GM18867 (cell line): ENCODE data around the gene SLC8A1.

Source experiments
- ATAC-seq: cut with Tn5 transposase; IDR thresholded peaks from one replicate; pipeline ENCODE4 v1.9.1; 2021; ENCODE audit warnings: mild to moderate bottlenecking, moderate library complexity; ENCODE audit not compliant: unreplicated experiment

SLC8A1 gene

GRCh38 chr2:40208463-40208862 is 243.4 kb downstream of the SLC8A1 start:
- ATAC-seq = no peak

- ATAC-seq = no peak
Observed at GRCh38 chr2:40204268-40204667, 247.6 kb downstream of the SLC8A1 start.

DNA sequence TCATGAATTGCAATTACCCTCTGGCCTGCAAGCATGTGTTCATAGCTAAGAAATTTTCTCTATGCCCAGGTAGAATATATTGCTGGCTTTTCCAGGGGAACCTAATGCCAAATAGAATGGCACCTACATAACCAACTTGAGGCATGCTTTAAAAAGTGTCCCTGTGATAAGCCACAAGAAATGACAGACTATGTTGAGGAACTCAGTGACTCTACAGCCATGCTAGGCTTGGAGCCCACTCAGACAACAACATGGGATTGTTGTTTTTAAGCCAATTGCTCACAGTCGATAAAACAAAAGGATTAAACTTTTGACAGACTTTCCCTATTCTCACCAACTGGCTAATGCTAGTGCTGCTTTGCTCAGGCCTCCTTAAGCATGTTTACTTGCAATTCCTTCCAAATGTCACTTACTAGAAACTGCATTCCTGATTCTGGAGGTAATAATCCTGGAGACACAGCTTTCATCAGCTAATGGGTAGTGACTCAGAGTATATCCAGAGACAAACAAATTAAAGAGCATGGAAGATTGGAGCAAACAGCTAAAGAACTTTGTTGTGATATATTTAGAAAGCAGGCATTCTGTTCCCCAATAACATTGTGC is 249.0 kb downstream of the SLC8A1 start:
- ATAC-seq = no peak

- no peak for ATAC-seq
Observed at GRCh38 chr2:40201425-40201824, 250.5 kb downstream of the SLC8A1 start.

- ATAC-seq = no peak
Observed at GRCh38 chr2:40200366-40200915, 251.4 kb downstream of the SLC8A1 start.

GRCh38 chr2:40199771-40200170 is 252.1 kb downstream of the SLC8A1 start:
- no peak for ATAC-seq

DNA sequence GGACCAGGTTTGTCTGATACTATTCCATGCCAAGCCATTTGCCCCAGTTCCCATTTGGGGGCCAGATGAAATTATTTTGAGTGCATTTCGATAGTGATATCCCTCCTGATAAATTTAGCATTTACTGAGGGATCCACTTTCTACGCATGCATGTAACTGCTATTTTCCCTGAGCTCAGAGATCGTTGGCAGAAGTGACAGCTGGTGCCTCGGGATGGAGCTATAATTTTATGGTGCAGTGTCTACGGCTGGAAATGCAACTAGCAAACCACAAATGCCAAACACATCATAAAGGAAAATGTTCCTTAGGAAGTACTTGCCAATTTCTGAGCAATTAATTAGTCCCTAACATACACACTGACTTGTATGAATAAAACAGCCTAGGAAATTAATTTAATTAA is 254.8 kb downstream of the SLC8A1 start:
- no peak for ATAC-seq

GRCh38 chr2:40193670-40194026 is 258.2 kb downstream of the SLC8A1 start:
- no peak for ATAC-seq

- ATAC-seq = no peak
Observed at GRCh38 chr2:40192864-40193669, 258.8 kb downstream of the SLC8A1 start.

- no peak for ATAC-seq
Observed at GRCh38 chr2:40190457-40190856, 261.4 kb downstream of the SLC8A1 start.

- no peak for ATAC-seq
Observed at GRCh38 chr2:40189881-40190280, 262.0 kb downstream of the SLC8A1 start.

DNA sequence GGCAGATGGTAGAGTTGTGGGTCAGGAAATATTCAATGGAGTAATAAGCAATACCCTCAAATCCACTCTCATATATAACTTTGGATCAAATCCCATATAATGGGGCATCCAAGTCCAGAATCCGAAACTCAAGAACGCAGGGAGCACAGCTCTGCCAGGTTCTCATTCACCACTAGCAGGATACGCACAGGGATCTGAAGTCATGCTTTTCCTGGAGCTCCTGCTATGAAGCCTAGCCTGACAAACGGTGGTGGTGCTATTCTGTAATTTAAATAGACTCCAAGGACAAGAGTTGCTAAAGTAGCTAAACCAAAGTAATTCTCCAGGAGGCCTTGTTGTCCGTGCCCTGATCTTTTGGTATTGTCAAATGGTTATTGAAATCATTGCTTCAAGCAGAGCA is 264.8 kb downstream of the SLC8A1 start:
- ATAC-seq = no peak

- ATAC-seq = no peak
Observed at GRCh38 chr2:40184551-40184950, 267.3 kb downstream of the SLC8A1 start.

DNA sequence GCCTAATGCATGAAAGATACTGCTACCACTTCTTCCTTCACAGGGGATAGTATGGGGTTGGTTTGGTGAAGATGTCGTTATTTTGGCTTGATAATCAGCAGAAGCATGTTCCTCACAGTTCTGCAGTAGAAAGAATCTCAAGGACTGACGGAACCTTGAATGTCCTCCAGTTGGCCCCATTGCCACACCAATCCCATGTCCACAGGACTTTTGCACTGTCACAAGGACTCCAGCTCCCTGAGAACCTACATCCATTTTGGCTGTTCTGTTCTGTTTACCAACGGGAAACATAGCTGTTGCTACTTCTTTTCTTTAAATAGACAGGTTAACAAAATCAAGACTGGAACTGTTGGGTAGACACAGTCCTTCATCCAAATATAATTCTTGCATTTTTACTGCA is 270.0 kb downstream of the SLC8A1 start:
- no peak for ATAC-seq

- no peak for ATAC-seq
Observed at GRCh38 chr2:40179801-40180200, 272.1 kb downstream of the SLC8A1 start.

GRCh38 chr2:40178971-40179370 is 272.9 kb downstream of the SLC8A1 start:
- peak; percentile 94 for ATAC-seq

DNA sequence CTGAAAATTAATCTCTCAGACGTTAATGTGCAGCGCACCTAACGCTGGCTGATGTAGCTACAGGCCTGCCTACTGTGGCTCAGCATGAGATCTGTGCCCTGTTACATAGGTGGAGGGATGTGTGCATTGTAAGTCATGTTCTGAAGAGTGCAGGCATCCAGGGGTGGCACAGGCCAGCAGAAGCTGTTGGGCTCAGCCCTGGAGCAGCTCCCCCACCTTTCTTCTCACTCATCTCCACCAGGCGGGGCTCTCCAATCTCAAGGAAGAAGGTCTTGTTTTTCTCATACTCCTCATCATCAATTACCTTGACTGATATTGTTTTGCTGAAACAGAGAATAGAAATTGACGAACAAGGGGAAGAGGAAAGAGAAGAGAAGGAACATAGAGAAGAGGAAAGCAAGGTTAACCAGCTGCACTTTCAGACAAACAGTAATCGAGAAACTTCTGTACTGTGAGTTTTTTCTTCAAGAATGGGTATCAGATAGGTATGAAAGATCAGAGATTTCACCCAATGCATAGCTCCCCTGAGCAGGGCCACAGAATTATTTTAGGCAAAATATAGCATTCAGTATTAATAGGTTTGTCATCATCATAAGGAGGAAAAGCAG is 273.6 kb downstream of the SLC8A1 start:
- no peak for ATAC-seq

DNA sequence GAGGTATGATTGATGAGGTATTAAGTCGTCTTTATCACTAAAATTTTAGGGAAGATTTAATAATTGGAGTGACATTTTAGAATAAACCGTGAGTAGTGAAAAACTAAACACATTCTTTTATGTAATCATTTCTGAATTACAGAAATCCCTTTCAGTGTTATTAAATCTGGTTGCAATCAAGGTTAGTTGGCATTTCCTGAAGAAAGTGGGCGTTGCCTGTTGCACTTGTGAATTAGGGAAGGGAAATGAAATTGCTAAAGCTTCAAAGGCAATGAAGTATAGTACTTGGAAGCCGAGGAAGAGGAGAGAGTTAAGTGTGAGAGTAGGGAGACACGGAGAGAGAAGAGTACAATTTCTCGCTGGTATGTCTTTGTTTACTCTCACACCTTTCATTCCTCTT is 274.5 kb downstream of the SLC8A1 start:
- no peak for ATAC-seq

DNA sequence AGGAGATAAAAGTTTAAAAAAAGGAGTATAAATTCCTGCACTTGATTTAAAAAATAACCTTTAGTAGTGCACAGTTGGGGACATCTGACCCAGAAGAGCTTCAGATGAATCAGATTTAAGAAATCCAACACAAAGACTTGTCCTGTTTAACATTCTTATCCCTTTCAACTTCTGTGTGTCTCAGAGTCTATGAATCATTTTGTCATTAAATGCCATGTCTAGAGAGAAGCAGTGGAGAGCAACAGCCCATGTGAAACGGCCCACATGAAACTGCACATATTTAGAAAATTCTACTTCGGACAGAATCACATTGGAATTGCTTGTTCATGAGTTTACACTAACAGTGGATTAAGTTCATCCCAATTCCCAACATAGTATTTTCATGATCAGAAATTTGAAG is 278.6 kb downstream of the SLC8A1 start:
- ATAC-seq = no peak

DNA sequence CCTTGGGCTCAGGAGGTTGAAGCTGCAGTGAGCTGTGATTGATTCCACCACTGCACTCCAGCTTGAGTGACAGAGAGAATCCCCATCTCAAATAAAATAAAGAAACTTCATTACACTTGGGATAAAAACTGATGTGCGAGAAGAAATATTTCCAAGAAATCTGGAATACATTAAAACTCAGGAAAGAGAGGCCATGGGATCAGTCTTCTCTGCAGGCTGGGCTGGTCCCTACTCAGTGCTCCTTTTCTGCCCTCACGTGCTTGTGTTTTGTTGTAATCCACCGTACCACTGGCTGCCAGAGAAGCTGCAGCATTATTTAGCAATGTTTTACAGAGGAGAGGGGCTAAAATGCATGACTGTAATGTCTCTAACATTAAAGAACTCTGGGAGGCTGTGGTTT is 282.0 kb downstream of the SLC8A1 start:
- ATAC-seq = no peak

GRCh38 chr2:40169430-40169829 is 282.5 kb downstream of the SLC8A1 start:
- no peak for ATAC-seq

DNA sequence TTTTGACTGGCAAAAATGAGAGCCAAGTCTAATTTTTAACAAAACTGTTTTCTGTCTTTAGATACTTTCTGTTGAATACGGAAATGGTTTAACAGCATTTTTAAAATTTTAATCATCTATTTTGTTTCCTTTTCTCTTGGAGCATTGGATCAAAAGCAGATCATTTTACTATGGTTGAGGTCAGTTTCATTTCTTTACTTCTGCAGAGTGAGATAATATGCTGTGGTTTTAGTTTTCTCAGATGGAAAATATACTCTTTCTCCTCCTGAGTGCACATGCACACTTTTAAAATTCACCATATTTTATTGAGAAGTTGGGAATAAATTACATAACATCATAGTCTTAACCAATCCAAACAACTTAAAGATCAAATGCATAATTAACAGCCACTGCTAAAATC is 283.3 kb downstream of the SLC8A1 start:
- no peak for ATAC-seq
